GM12872 (cell line): ENCODE results near the gene MMP28.

Experiments
- TF ChIP-seq, protein P1 (sequence below): IDR thresholded peaks from 3 replicates; pipeline ENCODE4 v1.5.1; 2011; ENCODE audit warnings: low read depth, mild to moderate bottlenecking, low read length, moderate library complexity; ENCODE audit not compliant: insufficient read depth

MMP28 gene

DNA sequence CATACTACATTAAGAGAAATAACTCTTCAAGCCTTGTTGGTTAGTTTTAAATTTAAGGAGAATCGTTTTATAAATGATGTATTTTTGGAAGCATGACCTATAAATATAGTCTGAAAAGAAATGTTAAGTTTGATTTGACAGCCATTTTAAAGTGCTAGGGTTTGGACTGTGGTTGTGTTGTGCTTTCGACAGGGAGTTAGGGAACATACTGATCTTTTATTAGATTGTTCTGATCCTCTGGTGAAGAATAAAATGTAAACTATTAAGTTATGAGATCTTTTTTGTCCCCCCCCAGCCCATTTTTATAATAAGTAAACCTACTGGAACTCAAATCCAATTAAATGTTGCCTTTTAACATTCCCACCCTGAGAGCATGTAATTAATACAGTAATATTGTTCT lies 25.9 kb upstream of the MMP28 start:
- TF ChIP-seq, protein P1, sequence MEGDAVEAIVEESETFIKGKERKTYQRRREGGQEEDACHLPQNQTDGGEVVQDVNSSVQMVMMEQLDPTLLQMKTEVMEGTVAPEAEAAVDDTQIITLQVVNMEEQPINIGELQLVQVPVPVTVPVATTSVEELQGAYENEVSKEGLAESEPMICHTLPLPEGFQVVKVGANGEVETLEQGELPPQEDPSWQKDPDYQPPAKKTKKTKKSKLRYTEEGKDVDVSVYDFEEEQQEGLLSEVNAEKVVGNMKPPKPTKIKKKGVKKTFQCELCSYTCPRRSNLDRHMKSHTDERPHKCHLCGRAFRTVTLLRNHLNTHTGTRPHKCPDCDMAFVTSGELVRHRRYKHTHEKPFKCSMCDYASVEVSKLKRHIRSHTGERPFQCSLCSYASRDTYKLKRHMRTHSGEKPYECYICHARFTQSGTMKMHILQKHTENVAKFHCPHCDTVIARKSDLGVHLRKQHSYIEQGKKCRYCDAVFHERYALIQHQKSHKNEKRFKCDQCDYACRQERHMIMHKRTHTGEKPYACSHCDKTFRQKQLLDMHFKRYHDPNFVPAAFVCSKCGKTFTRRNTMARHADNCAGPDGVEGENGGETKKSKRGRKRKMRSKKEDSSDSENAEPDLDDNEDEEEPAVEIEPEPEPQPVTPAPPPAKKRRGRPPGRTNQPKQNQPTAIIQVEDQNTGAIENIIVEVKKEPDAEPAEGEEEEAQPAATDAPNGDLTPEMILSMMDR = no peak

- TF ChIP-seq, protein P1 = no peak
Observed at GRCh38 chr17:35819455-35819854, 24.0 kb upstream of the MMP28 start.

- TF ChIP-seq, protein P1 = no peak
Observed at GRCh38 chr17:35817196-35817595, 21.8 kb upstream of the MMP28 start.

DNA sequence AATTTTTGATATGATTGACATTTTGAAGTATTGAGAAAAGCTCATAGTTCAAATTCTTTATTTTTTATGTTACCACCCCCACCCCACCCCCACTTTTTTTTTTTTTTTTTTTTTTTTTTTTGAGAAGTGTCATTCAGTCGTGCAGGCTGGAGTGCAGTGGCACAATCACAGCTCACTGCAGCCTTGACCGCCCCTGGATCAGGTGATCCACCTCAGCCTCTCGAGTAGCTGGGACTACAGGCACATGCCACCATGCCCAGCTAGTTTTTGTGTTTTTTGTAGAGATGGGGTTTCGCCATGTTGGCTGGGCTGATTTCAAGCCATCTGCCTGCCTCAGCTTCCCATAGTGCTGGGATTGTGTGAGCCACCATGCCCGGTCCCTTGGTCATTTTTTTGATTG lies 21.3 kb upstream of the MMP28 start:
- TF ChIP-seq, protein P1 = no peak

GRCh38 chr17:35812456-35812855 lies 17.0 kb upstream of the MMP28 start:
- TF ChIP-seq, protein P1 = no peak

DNA sequence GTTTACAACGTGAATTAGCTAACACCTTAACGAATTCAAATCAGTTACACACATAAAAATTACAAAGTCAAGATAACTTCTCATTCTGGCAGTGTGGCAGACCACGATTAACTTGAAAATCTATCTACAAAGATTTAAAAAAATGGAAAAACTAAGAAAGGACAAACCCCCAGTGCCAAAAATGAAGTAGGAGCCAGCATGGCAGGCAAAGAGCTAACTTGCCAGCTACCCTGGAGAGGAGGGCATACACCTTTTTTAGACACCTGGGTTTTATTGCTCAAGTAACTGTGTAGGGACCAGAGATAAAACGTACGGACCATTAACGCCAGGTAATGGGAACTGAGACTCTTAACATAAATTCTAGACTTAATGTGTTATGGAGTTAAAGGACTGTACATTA lies 16.3 kb upstream of the MMP28 start:
- TF ChIP-seq, protein P1 = no peak

GRCh38 chr17:35809855-35810461 lies 14.5 kb upstream of the MMP28 start:
- TF ChIP-seq, protein P1 = no peak
